Neural progenitor cell (in vitro differentiated cells): ENCODE results near the gene PTPRG. TPM values are rescaled to one million over a fixed set of nuclear protein-coding genes. Genes with fewer than 3 reads are reported as not detected.

Experiments
- DNase-seq: peaks from one replicate; pipeline ENCODE4 v3.0.0-alpha.2; 2016; ENCODE audit warnings: low spot score
- H2AFZ ChIP-seq: fragments of 200-600 bp; sonication (generic); replicated peaks from 2 replicates; pipeline ENCODE4 v1.6.1; 2016; ENCODE audit warnings: antibody characterized with exemption
- H3F3A ChIP-seq: fragments of 200-600 bp; sonication (generic); 2 replicates; pipeline ENCODE4 v1.6.1; 2016; ENCODE audit warnings: antibody characterized with exemption, low read depth
- H3K27ac ChIP-seq: fragments of 200-600 bp; sonication (generic); 2 replicates; pipeline ENCODE4 v1.5.1; 2016; ENCODE audit warnings: mild to moderate bottlenecking
- H3K27me3 ChIP-seq: fragments of 200-600 bp; sonication (generic); 2 replicates; pipeline ENCODE4 v1.6.1; 2016; ENCODE audit warnings: mild to moderate bottlenecking, moderate library complexity
- H3K36me3 ChIP-seq: fragments of 200-600 bp; sonication (generic); 2 replicates; pipeline ENCODE4 v1.5.1; 2016
- H3K4me1 ChIP-seq: fragments of 200-600 bp; sonication (generic); 2 replicates; pipeline ENCODE4 v1.6.1; 2016; ENCODE audit warnings: mixed run types
- H3K4me2 ChIP-seq: fragments of 200-600 bp; sonication (generic); 2 replicates; pipeline ENCODE4 v1.6.1; 2016
- H3K4me3 ChIP-seq: fragments of 200-600 bp; sonication (generic); 2 replicates; pipeline ENCODE4 v1.5.1; 2016
- H3K79me2 ChIP-seq: fragments of 200-600 bp; sonication (generic); 2 replicates; pipeline ENCODE4 v1.6.1; 2016; ENCODE audit warnings: low read depth
- H3K9ac ChIP-seq: fragments of 200-600 bp; sonication (generic); 2 replicates; pipeline ENCODE4 v1.6.1; 2016
- H3K9me3 ChIP-seq: fragments of 200-600 bp; sonication (generic); 2 replicates; pipeline ENCODE4 v1.5.1; 2016; ENCODE audit warnings: low read depth
- H4K20me1 ChIP-seq: fragments of 200-600 bp; sonication (generic); 2 replicates; pipeline ENCODE4 v1.6.1; 2016; ENCODE audit warnings: low read depth
- H3K27ac Mint-ChIP-seq: 3 replicates; pipeline ENCODE4 v1.8.0; 2021; ENCODE audit warnings: mixed read lengths
- H3K27me3 Mint-ChIP-seq: 2 replicates; pipeline ENCODE4 v1.8.0; 2022; ENCODE audit warnings: low read depth, mild to moderate bottlenecking, inconsistent platforms, moderate library complexity, mixed read lengths; ENCODE audit not compliant: insufficient read depth
- H3K36me3 Mint-ChIP-seq: 3 replicates; pipeline ENCODE4 v1.8.0; 2021; ENCODE audit warnings: mixed read lengths
- H3K4me1 Mint-ChIP-seq: 3 replicates; pipeline ENCODE4 v1.8.0; 2021; ENCODE audit warnings: mixed read lengths
- H3K4me3 Mint-ChIP-seq: 3 replicates; pipeline ENCODE4 v1.8.0; 2021; ENCODE audit warnings: mild to moderate bottlenecking, moderate library complexity, mixed read lengths
- H3K9me3 Mint-ChIP-seq: 3 replicates; pipeline ENCODE4 v1.8.0; 2020; ENCODE audit warnings: mixed read lengths
- EZH2 ChIP-seq: fragments of 200-600 bp; sonication (generic); IDR thresholded peaks from 2 replicates; pipeline ENCODE4 v1.6.1; 2017; ENCODE audit warnings: antibody characterized with exemption, mild to moderate bottlenecking, moderate library complexity
- EZH2phosphoT487 ChIP-seq: fragments of 200-600 bp; sonication (generic); IDR thresholded peaks from 2 replicates; pipeline ENCODE4 v1.6.1; 2017; ENCODE audit warnings: antibody characterized with exemption
- total RNA-seq: library from RNA; depleted of rRNA; stranded (reverse); fragments of >200 nt; gene quantifications from 2 replicates; pipeline ENCODE4 v1.2.3, GENCODE V29; 2015; ENCODE audit warnings: low replicate concordance
- TF ChIP-seq, protein P1 (sequence below): fragments of 200-600 bp; sonication (generic); IDR thresholded peaks from 2 replicates; pipeline ENCODE4 v1.5.1; 2017; ENCODE audit warnings: antibody characterized with exemption, mild to moderate bottlenecking

The PTPRG gene
- total RNA-seq, 1 donor from 2014 or later, result 65.3 TPM

DNA sequence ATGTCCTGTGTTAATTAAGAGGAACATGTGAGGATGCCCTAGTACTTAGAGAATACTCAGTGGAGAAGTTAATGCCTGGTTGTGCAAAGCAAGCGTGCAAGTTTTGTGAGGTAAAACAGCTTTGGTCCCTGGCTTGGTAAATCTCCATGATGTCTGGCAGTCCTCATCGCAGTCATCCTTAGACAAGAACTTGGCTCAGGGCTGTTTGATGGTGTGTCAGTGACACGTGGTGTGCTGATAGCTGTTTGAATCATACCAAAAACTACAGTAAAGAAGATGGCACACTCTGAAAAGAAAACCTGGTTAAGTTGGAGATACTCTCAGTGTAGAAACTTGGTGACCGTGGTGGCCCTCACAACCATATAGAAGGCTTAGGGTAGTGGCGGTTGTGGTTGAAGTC, 450.3 kb downstream of the PTPRG start:
- H3K79me2 ChIP-seq, result peaks cover 35% of the 10 kb centered on the region
- H3K9ac ChIP-seq, result no peak overlapping the region
- TF ChIP-seq EZH2 (no peak), EZH2phosphoT487 (no peak)
- TF ChIP-seq, protein P1, sequence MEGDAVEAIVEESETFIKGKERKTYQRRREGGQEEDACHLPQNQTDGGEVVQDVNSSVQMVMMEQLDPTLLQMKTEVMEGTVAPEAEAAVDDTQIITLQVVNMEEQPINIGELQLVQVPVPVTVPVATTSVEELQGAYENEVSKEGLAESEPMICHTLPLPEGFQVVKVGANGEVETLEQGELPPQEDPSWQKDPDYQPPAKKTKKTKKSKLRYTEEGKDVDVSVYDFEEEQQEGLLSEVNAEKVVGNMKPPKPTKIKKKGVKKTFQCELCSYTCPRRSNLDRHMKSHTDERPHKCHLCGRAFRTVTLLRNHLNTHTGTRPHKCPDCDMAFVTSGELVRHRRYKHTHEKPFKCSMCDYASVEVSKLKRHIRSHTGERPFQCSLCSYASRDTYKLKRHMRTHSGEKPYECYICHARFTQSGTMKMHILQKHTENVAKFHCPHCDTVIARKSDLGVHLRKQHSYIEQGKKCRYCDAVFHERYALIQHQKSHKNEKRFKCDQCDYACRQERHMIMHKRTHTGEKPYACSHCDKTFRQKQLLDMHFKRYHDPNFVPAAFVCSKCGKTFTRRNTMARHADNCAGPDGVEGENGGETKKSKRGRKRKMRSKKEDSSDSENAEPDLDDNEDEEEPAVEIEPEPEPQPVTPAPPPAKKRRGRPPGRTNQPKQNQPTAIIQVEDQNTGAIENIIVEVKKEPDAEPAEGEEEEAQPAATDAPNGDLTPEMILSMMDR, result no peak
- no peak overlapping the region for H3K4me3 Mint-ChIP-seq
- no peak overlapping the region for H3K4me3 ChIP-seq
- DNase-seq, result no peak
- H4K20me1 ChIP-seq, result peaks cover 25% of the 10 kb centered on the region
- H3K9me3 ChIP-seq, result no peaks in the 10 kb centered on the region
- H3K27ac Mint-ChIP-seq, result no peak overlapping the region
- H3K4me2 ChIP-seq, result no peak overlapping the region
- H3K27ac ChIP-seq, result no peak overlapping the region
- peaks cover 6% of the 10 kb centered on the region for H3K4me1 Mint-ChIP-seq
- peaks cover 4% of the 10 kb centered on the region for H3K27me3 Mint-ChIP-seq
- H3K27me3 ChIP-seq, result no peaks in the 10 kb centered on the region
- peaks cover 39% of the 10 kb centered on the region for H3K4me1 ChIP-seq
- peaks cover 14% of the 10 kb centered on the region for H3K36me3 Mint-ChIP-seq
- no peaks in the 10 kb centered on the region for H3K36me3 ChIP-seq
- no peak overlapping the region for H2AFZ ChIP-seq
- H3K9me3 Mint-ChIP-seq, result peaks cover 3% of the 10 kb centered on the region
- H3F3A ChIP-seq, result no peaks in the 10 kb centered on the region

DNA sequence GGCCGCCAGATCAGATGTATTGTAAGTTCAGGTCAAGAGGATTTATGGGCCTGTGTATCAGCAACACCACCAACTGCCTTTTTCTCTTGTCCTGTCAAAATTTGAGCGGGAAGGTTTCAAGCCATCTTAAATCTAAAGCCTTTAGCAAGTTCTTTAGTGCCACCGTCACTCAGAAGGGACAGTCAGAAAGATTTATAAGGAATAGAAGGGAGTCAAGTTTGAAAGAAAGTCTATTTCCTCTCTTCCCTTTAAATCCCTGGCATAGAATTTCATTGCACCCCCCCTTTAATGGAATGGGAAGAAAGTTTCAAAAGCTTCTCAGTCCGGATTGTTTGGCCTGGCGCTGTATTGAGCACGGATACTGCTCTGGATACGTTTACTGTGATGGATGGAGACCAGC, 452.6 kb downstream of the PTPRG start:
- Histone ChIP-seq H3K9ac (no peak overlapping the region), H3K79me2 (peaks cover 35% of the 10 kb centered on the region), H3K4me1 (peaks cover 34% of the 10 kb centered on the region), H2AFZ (no peak overlapping the region), H3K36me3 (no peaks in the 10 kb centered on the region), H3K27ac (no peak overlapping the region), H3K4me2 (peak overlapping the region; percentile 20), H4K20me1 (peaks cover 17% of the 10 kb centered on the region), H3F3A (no peaks in the 10 kb centered on the region), H3K4me3 (no peak overlapping the region), H3K27me3 (no peaks in the 10 kb centered on the region), H3K9me3 (no peaks in the 10 kb centered on the region)
- Mint-ChIP-seq H3K9me3 (peaks cover 3% of the 10 kb centered on the region), H3K4me1 (peaks cover 3% of the 10 kb centered on the region), H3K27me3 (peaks cover 4% of the 10 kb centered on the region), H3K4me3 (no peak overlapping the region), H3K27ac (no peak overlapping the region), H3K36me3 (peaks cover 23% of the 10 kb centered on the region)
- no peak for TF ChIP-seq EZH2
- TF ChIP-seq EZH2phosphoT487, result no peak
- TF ChIP-seq, protein P1, result no peak
- DNase-seq, result peak; percentile 24

DNA sequence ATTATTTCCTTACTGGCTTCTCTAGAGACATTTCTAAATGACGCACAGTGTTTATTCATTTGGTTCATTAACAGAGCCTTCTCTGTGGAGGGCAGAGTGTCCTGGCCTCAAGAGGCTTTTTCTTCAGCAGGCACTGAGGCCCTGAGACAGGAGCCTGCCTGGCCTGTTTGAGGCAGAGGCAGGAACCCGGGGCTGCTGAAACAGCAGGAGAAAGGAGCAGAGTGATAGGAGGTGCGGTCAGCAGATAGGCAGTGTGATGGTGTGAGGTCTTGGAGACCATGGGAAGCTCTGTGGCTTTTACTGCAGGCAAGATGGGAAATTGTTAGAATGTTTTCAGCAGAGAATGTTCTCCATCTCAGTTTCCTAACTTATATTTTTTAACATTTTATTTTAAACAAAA, 453.7 kb downstream of the PTPRG start:
- no peaks in the 10 kb centered on the region for H3K9me3 ChIP-seq
- Mint-ChIP-seq H3K27me3 (peaks cover 2% of the 10 kb centered on the region), H3K36me3 (peaks cover 16% of the 10 kb centered on the region), H3K4me3 (no peak overlapping the region), H3K27ac (no peak overlapping the region), H3K9me3 (peaks cover 3% of the 10 kb centered on the region), H3K4me1 (peaks cover 3% of the 10 kb centered on the region)
- no peak overlapping the region for H2AFZ ChIP-seq
- H3K4me2 ChIP-seq, result no peak overlapping the region
- no peak overlapping the region for H3K4me3 ChIP-seq
- no peaks in the 10 kb centered on the region for H3K27me3 ChIP-seq
- no peaks in the 10 kb centered on the region for H3F3A ChIP-seq
- H3K36me3 ChIP-seq, result no peaks in the 10 kb centered on the region
- TF ChIP-seq EZH2 (no peak), EZH2phosphoT487 (no peak)
- TF ChIP-seq, protein P1, result no peak
- H3K9ac ChIP-seq, result no peak overlapping the region
- no peak for DNase-seq
- H3K4me1 ChIP-seq, result peaks cover 34% of the 10 kb centered on the region
- no peak overlapping the region for H3K27ac ChIP-seq
- H4K20me1 ChIP-seq, result peaks cover 17% of the 10 kb centered on the region
- peaks cover 35% of the 10 kb centered on the region for H3K79me2 ChIP-seq
